ENCODE data around the gene RRP12.
"Not testable (repeated sequence)": the region's sequence is repeated elsewhere in the genome, so short reads cannot be mapped to it uniquely, and the experiment has no call there.

The RRP12 gene

GRCh38 chr10:97360705-97361536 is 40.2 kb downstream of the RRP12 start:
- no peaks in the 10 kb centered on the region for H3K9me3 Mint-ChIP-seq
- no peak overlapping the region for H3K4me3 Mint-ChIP-seq
- peaks cover 7% of the 10 kb centered on the region for H3K4me1 Mint-ChIP-seq
- DNase-seq (ENCODE audit: low spot score in 2 of 2), result no peak
- H3K27me3 Mint-ChIP-seq, result no peaks in the 10 kb centered on the region
- ATAC-seq (replicated peaks; ENCODE audit: extremely low read depth, poor library complexity, severe bottlenecking), result no peak
- H3K36me3 Mint-ChIP-seq (ENCODE audit: insufficient read depth), result peaks cover 11% of the 10 kb centered on the region
- H3K27ac Mint-ChIP-seq (ENCODE audit: low read depth), result no peak overlapping the region

- Mint-ChIP-seq H3K27ac (ENCODE audit: low read depth) (no peak overlapping the region), H3K36me3 (ENCODE audit: insufficient read depth) (peaks cover 3% of the 10 kb centered on the region)
- no peak for ATAC-seq (replicated peaks; ENCODE audit: extremely low read depth, poor library complexity, severe bottlenecking)
Observed at GRCh38 chr10:97358781-97359180, 42.4 kb downstream of the RRP12 start.

GRCh38 chr10:97358349-97358748 is 42.8 kb downstream of the RRP12 start:
- ATAC-seq (replicated peaks; ENCODE audit: extremely low read depth, poor library complexity, severe bottlenecking) (no peak), DNase-seq (ENCODE audit: low spot score in 2 of 2) (no peak)
- Mint-ChIP-seq H3K4me3 (no peak overlapping the region), H3K36me3 (ENCODE audit: insufficient read depth) (peaks cover 3% of the 10 kb centered on the region), H3K9me3 (no peaks in the 10 kb centered on the region), H3K27ac (ENCODE audit: low read depth) (peak overlapping the region; percentile 41), H3K27me3 (no peaks in the 10 kb centered on the region), H3K4me1 (peaks cover 12% of the 10 kb centered on the region)

More at GRCh38 chr10:97358781-97359180, 42.4 kb downstream of the RRP12 start:
- DNase-seq (ENCODE audit: low spot score in 2 of 2), result no peak
- Mint-ChIP-seq H3K27me3 (no peaks in the 10 kb centered on the region), H3K9me3 (no peaks in the 10 kb centered on the region), H3K4me3 (no peak overlapping the region), H3K4me1 (peaks cover 12% of the 10 kb centered on the region)

- no peak overlapping the region for H3K4me3 Mint-ChIP-seq
- H3K4me1 Mint-ChIP-seq, result peaks cover 12% of the 10 kb centered on the region
- peaks cover 3% of the 10 kb centered on the region for H3K36me3 Mint-ChIP-seq (ENCODE audit: insufficient read depth)
- H3K27ac Mint-ChIP-seq (ENCODE audit: low read depth), result no peak overlapping the region
- no peaks in the 10 kb centered on the region for H3K27me3 Mint-ChIP-seq
- no peak for ATAC-seq (replicated peaks; ENCODE audit: extremely low read depth, poor library complexity, severe bottlenecking)
- no peaks in the 10 kb centered on the region for H3K9me3 Mint-ChIP-seq
- DNase-seq (ENCODE audit: low spot score in 2 of 2), result no peak
Observed at GRCh38 chr10:97356918-97357317, 44.2 kb downstream of the RRP12 start.

- H3K4me3 Mint-ChIP-seq, result no peak overlapping the region
- H3K9me3 Mint-ChIP-seq, result no peaks in the 10 kb centered on the region
- ATAC-seq (replicated peaks; ENCODE audit: extremely low read depth, poor library complexity, severe bottlenecking), result peak; percentile 70
- no peak for DNase-seq (ENCODE audit: low spot score in 2 of 2)
- H3K27ac Mint-ChIP-seq (ENCODE audit: low read depth), result peak overlapping the region; percentile 48
- H3K27me3 Mint-ChIP-seq, result no peaks in the 10 kb centered on the region
- peaks cover 3% of the 10 kb centered on the region for H3K36me3 Mint-ChIP-seq (ENCODE audit: insufficient read depth)
- peaks cover 12% of the 10 kb centered on the region for H3K4me1 Mint-ChIP-seq
Observed at GRCh38 chr10:97356318-97356914, 44.7 kb downstream of the RRP12 start.

GRCh38 chr10:97355571-97355975 is 45.6 kb downstream of the RRP12 start:
- H3K9me3 Mint-ChIP-seq, result no peaks in the 10 kb centered on the region
- peaks cover 12% of the 10 kb centered on the region for H3K4me1 Mint-ChIP-seq
- H3K27ac Mint-ChIP-seq (ENCODE audit: low read depth), result peak overlapping the region; percentile 48
- H3K4me3 Mint-ChIP-seq, result no peak overlapping the region
- H3K36me3 Mint-ChIP-seq (ENCODE audit: insufficient read depth), result peaks cover 3% of the 10 kb centered on the region
- ATAC-seq (replicated peaks; ENCODE audit: extremely low read depth, poor library complexity, severe bottlenecking) (no peak), DNase-seq (ENCODE audit: low spot score in 2 of 2) (no peak)
- H3K27me3 Mint-ChIP-seq, result no peaks in the 10 kb centered on the region

- Mint-ChIP-seq H3K36me3 (ENCODE audit: insufficient read depth) (peaks cover 3% of the 10 kb centered on the region), H3K27ac (ENCODE audit: low read depth) (no peak overlapping the region), H3K4me3 (no peak overlapping the region), H3K27me3 (no peaks in the 10 kb centered on the region), H3K9me3 (no peaks in the 10 kb centered on the region), H3K4me1 (peaks cover 12% of the 10 kb centered on the region)
- DNase-seq (ENCODE audit: low spot score in 2 of 2) (no peak), ATAC-seq (replicated peaks; ENCODE audit: extremely low read depth, poor library complexity, severe bottlenecking) (no peak)
Observed at GRCh38 chr10:97353945-97354344, 47.2 kb downstream of the RRP12 start.

GRCh38 chr10:97349752-97350513 is 51.2 kb downstream of the RRP12 start:
- H3K9me3 Mint-ChIP-seq, result no peaks in the 10 kb centered on the region

GRCh38 chr10:97347317-97347716 is 53.8 kb downstream of the RRP12 start:
- DNase-seq (ENCODE audit: low spot score in 2 of 2), result no peak
- Mint-ChIP-seq H3K27me3 (no peaks in the 10 kb centered on the region), H3K4me1 (no peaks in the 10 kb centered on the region), H3K9me3 (no peaks in the 10 kb centered on the region), H3K27ac (ENCODE audit: low read depth) (no peak overlapping the region), H3K4me3 (no peak overlapping the region), H3K36me3 (ENCODE audit: insufficient read depth) (no peaks in the 10 kb centered on the region)
- no peak for ATAC-seq (replicated peaks; ENCODE audit: extremely low read depth, poor library complexity, severe bottlenecking)

More at GRCh38 chr10:97349752-97350513, 51.2 kb downstream of the RRP12 start:
- Mint-ChIP-seq H3K4me3 (no peak overlapping the region), H3K4me1 (no peaks in the 10 kb centered on the region), H3K36me3 (ENCODE audit: insufficient read depth) (no peaks in the 10 kb centered on the region), H3K27ac (ENCODE audit: low read depth) (no peak overlapping the region), H3K27me3 (no peaks in the 10 kb centered on the region)
- DNase-seq (ENCODE audit: low spot score in 2 of 2) (no peak), ATAC-seq (replicated peaks; ENCODE audit: extremely low read depth, poor library complexity, severe bottlenecking) (no peak)

- not testable (repeated sequence) for H3K27ac Mint-ChIP-seq (ENCODE audit: low read depth)
Observed at GRCh38 chr10:97343664-97344063, 57.5 kb downstream of the RRP12 start.

GRCh38 chr10:97341416-97341815 is 59.7 kb downstream of the RRP12 start:
- H3K4me1 Mint-ChIP-seq, result no peaks in the 10 kb centered on the region
- H3K27ac Mint-ChIP-seq (ENCODE audit: low read depth), result no peak overlapping the region
- no peaks in the 10 kb centered on the region for H3K9me3 Mint-ChIP-seq
- no peak overlapping the region for H3K4me3 Mint-ChIP-seq
- no peaks in the 10 kb centered on the region for H3K27me3 Mint-ChIP-seq
- no peak for DNase-seq (ENCODE audit: low spot score in 2 of 2)
- no peaks in the 10 kb centered on the region for H3K36me3 Mint-ChIP-seq (ENCODE audit: insufficient read depth)
- no peak for ATAC-seq (replicated peaks; ENCODE audit: extremely low read depth, poor library complexity, severe bottlenecking)

More at GRCh38 chr10:97343664-97344063, 57.5 kb downstream of the RRP12 start:
- not testable (repeated sequence) for H3K27me3 Mint-ChIP-seq; H3K4me3 Mint-ChIP-seq; H3K9me3 Mint-ChIP-seq; H3K4me1 Mint-ChIP-seq; DNase-seq (ENCODE audit: low spot score in 2 of 2); H3K36me3 Mint-ChIP-seq (ENCODE audit: insufficient read depth); ATAC-seq (replicated peaks; ENCODE audit: extremely low read depth, poor library complexity, severe bottlenecking)

GRCh38 chr10:97338041-97338440 is 63.1 kb downstream of the RRP12 start:
- H3K9me3 Mint-ChIP-seq, result no peaks in the 10 kb centered on the region
- no peak overlapping the region for H3K27ac Mint-ChIP-seq (ENCODE audit: low read depth)
- no peak for DNase-seq (ENCODE audit: low spot score in 2 of 2)
- H3K4me1 Mint-ChIP-seq, result peaks cover 7% of the 10 kb centered on the region
- no peak overlapping the region for H3K4me3 Mint-ChIP-seq
- H3K36me3 Mint-ChIP-seq (ENCODE audit: insufficient read depth), result peaks cover 6% of the 10 kb centered on the region
- no peak for ATAC-seq (replicated peaks; ENCODE audit: extremely low read depth, poor library complexity, severe bottlenecking)
- H3K27me3 Mint-ChIP-seq, result no peaks in the 10 kb centered on the region

Measured in central memory CD8-positive, alpha-beta T cell (primary cell).